Mononuclear cell (primary cell): ENCODE data around the gene VBP1. TPM values are rescaled to one million over a fixed set of nuclear protein-coding genes. Genes with fewer than 3 reads are reported as not detected.
"Not testable (repeated sequence)": the region's sequence is repeated elsewhere in the genome, so short reads cannot be mapped to it uniquely, and the experiment has no call there.

Source experiments
- H3K27me3 ChIP-seq: 2 replicates; pipeline ENCODE4 v1.6.0; 2011; ENCODE audit warnings: low read length, control low read depth; ENCODE audit not compliant: insufficient read depth
- H3K4me1 ChIP-seq: 2 replicates; pipeline ENCODE4 v1.5.1; 2011; ENCODE audit warnings: mild to moderate bottlenecking, low read length, control low read depth; ENCODE audit not compliant: insufficient read depth
- H3K4me3 ChIP-seq: 2 replicates; pipeline ENCODE4 v1.5.1; 2011; ENCODE audit warnings: mild to moderate bottlenecking, low read length, moderate library complexity
- H3K9me3 ChIP-seq: 2 replicates; pipeline ENCODE4 v1.5.1; 2011; ENCODE audit warnings: low read depth, mild to moderate bottlenecking, control low read depth, low read length
- total RNA-seq: library from RNA; depleted of rRNA; stranded (reverse); fragments of >200 nt; gene quantifications from one replicate; pipeline ENCODE4 v1.2.3, GENCODE V29; 2012

The VBP1 gene, protein sequence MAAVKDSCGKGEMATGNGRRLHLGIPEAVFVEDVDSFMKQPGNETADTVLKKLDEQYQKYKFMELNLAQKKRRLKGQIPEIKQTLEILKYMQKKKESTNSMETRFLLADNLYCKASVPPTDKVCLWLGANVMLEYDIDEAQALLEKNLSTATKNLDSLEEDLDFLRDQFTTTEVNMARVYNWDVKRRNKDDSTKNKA
- 12.6 TPM for total RNA-seq

DNA sequence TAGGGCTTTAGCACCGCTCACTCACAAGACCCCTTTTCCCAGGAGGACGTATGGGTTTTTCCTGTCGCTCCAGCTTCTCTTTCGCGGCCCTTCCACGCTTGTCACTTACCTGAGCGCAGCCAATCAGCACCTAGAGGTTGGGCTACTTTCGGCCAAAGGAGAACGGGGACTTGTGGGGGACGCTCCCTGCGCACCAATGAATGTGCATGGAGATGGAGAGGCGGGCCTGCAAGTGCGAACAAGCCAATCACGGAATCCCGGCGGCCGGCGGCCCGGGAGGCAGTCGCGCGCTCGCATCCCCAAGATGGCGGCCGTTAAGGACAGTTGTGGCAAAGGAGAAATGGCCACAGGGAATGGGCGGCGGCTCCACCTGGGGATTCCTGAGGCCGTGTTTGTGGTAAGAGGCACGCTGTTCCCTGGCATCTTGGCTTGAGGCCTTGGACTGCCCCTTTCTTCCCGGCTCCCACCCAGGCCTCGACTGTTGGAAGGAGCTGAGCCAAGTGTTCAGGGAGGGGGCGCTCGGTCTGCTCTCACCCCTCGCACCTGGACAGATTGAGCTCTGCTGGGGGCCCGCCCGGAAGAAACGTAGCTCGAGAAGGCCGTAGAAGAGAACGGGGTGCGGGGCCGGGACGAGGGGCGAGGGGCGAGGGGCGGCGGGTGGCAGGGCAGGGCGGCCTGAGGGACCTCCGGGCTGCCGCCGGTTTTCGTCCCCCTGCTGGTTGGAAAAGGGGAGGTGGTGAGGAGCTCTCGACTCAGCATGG lies at the start of gene VBP1:
Gene VBP1, plus strand, starts transcription at position 282 of the 761 bp plus-strand sequence. Its CDS starts 23 bp downstream, at position 305.
- Histone ChIP-seq H3K4me1 (peaks cover 23% of the 10 kb centered on the region), H3K9me3 (no peaks in the 10 kb centered on the region), H3K27me3 (no peaks in the 10 kb centered on the region), H3K4me3 (peak within 1 kb of the TSS; percentile 70)

DNA sequence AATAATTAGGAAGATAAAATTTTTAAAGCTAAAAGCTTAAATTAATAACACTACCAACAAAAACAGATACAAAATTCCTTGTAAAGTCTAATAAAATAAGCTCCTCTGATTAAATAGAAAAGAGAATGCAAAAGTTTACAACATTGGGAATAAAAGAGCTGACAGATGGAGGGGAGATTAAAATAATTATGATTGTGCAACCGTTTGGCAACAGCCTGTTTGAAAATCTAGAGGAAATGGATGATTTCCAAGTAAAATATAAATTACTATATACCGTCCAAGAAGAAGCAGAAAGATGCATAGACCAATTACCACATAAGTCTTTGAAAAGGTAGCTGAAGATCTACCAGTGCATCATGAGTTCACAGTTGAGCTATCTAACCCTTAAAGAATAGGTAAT lies 46.4 kb upstream of the VBP1 start:
- H3K9me3 ChIP-seq = no peaks in the 10 kb centered on the region
- no peaks in the 10 kb centered on the region for H3K4me1 ChIP-seq
- no peak overlapping the region for H3K4me3 ChIP-seq
- no peaks in the 10 kb centered on the region for H3K27me3 ChIP-seq

DNA sequence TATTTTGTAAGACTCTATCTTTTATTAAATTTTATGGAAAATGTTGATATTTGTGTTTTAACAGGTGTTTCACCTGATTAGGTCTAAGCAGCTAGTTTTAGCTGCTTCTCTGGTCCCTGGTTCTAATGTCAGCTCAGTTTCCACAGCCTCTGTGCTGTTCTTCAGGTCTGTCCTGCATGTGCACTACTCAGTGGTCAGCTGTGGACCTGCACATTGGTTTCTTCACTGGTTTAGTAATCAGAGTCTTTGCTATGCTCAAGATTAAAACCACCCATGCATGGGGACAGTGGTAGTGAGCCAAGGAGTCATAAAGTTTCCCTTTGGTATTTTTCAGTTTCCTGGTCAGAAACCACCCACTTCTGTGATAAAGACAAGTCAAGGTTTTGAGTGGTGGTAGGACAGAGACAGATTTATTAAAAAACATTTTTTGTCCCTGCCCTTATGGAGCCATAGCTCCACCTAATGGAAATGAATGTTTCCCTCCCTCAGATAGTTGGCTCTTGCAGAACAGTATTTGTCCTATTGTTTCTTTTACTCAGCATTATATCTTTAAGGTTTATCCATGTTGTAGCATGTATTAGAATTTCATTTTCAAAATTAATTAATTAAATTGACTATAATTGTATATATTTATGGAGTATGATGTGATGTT lies 36.8 kb upstream of the VBP1 start:
- H3K4me1 ChIP-seq = no peaks in the 10 kb centered on the region
- no peak overlapping the region for H3K4me3 ChIP-seq
- no peaks in the 10 kb centered on the region for H3K27me3 ChIP-seq

DNA sequence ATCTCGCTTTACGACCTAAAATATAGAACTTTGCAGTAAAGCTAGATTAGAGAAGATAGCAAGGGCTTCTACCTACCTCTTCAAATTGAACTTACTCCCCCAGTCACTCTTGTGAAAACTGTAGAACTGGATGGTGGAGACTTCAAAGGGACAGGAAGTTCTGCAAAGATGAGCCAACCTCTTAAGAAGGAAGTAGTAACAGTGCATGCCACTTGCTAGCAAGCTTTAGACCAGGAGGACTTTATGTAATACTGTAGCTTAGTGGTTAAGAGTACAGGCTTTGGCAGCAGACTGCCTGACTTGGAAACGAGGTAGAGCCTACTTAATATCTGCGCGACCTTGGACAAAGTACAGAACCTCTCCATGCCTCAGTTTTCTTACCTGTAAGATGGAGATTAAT lies 27.5 kb upstream of the VBP1 start:
- no peak overlapping the region for H3K4me3 ChIP-seq
- H3K4me1 ChIP-seq = no peaks in the 10 kb centered on the region
- H3K27me3 ChIP-seq = no peaks in the 10 kb centered on the region
- no peaks in the 10 kb centered on the region for H3K9me3 ChIP-seq

More for the DNA sequence above, 36.8 kb upstream of the VBP1 start:
- no peaks in the 10 kb centered on the region for H3K9me3 ChIP-seq

DNA sequence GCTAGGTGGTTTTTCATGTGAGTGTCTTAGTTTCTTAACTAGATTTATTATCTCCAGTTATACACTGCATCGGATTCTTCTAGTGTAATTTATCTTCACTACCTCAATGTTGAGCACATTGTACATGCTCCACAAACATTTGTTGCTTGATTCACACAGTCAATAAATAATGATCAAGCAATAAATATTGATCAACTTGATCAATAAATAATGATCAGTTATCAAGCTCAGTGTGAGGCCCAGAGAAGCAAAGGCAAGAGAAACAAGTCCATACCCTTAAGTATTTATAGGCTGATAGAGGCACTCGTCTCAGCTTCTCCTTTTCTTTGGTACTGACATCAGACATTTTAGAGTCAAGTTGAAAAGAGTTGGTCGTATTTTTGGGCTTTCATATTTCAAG lies 5.1 kb upstream of the VBP1 start:
- Histone ChIP-seq H3K4me3 (no peak overlapping the region), H3K4me1 (peaks cover 9% of the 10 kb centered on the region), H3K9me3 (no peaks in the 10 kb centered on the region), H3K27me3 (no peaks in the 10 kb centered on the region)

DNA sequence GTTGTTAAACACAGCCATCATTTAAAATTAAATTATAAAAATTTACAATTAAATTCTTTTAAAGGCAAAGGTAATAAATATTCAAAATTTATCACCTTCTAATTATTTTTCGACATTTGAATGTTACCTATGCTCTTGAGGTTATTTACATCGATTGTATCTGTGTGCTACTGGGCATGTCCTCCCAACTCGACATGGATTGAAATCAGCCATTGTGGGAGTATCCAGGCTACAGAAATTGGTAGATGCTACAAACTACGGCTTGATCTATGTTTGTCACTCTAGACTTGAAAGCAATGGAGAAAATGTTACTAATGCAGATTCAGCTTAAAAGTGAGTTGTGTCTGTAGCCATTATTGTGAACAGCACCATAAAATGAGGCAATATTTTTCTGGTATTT lies 2.5 kb upstream of the VBP1 start:
- H3K4me3 ChIP-seq = no peak overlapping the region
- no peaks in the 10 kb centered on the region for H3K9me3 ChIP-seq
- no peaks in the 10 kb centered on the region for H3K27me3 ChIP-seq
- peaks cover 20% of the 10 kb centered on the region for H3K4me1 ChIP-seq

DNA sequence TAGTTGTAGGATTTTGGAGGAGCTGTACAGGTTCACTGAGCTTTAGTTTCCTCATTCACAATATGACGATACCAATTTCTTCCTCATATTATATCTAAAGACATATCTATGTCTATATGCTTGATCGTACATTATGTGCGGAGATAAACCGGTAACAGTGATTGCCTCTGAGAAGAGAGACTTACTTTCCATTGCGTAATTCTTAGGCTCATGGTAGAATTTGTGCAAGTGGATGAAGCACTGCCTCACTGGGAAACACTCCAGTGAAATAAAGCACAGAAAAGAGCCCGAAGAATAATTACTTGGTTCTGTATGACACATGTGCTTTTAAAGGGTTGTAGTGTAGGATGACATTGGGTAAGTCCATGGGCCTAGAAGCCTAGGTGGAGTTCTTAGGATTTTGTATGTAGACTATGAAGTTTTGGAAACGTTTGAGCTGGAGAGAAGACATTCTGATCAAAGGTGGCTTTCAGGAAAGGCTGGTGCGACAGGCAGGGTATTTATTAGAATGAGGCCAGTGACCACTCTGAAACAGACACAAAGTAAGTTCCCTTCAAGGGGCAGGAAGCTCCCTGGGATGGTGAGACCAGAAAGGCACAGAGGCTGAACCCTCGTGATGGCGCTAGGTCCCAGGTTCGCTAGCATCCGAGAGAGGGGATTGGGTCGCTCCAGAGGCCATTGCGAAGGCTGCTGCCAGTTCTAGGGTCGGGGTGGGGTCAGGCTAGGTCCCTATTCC lies 649 bp upstream of the VBP1 start:
- H3K27me3 ChIP-seq = no peaks in the 10 kb centered on the region
- H3K9me3 ChIP-seq = no peaks in the 10 kb centered on the region
- peak overlapping the region; percentile 70 for H3K4me3 ChIP-seq
- H3K4me1 ChIP-seq = peaks cover 23% of the 10 kb centered on the region

DNA sequence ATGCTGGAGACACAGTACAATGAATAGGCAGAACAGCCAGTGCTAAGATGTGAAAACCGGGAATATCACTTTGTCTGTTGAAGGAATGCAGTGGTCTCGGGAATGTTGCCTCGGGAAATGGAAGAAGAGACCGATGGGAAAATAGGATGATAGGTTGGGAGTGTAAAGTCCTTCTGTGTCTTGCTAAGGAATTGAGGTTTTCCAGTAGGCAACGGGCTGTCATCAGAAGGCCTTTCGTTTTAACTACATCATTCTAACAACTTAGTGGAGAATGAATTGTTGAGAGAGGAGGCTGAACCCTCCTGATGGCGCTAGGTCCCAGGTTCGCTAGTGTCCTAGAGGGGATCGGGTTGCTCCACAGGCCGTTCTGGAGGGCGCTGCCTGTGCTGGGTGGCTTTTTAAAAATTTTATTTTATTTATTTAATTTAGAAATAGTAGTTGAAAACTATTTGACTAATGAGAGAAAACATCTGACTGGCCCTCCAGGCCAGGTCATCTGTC lies 730 bp downstream of the VBP1 start:
- no peaks in the 10 kb centered on the region for H3K27me3 ChIP-seq
- peaks cover 23% of the 10 kb centered on the region for H3K4me1 ChIP-seq
- peak overlapping the region; percentile 70 for H3K4me3 ChIP-seq
- no peaks in the 10 kb centered on the region for H3K9me3 ChIP-seq

DNA sequence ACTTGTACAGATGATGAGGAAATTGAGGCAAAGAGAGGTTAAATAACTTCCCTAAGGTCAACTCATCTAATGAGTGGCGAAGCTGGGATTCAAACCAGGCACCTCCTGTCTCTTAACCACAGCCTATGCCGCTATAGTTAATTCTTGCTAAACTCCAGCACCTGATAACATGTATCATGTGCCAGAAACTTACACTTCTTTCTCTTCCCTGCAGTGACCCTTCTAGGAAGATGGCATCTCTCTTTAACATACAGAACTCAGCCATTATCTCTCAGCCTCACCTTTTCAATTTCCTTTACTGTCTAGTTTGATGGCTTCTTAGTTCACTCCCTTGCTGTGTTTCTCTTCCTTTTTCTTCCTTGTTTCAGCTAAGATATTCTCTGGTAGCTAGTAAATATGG lies 2.5 kb downstream of the VBP1 start:
- no peaks in the 10 kb centered on the region for H3K27me3 ChIP-seq
- H3K9me3 ChIP-seq = no peaks in the 10 kb centered on the region
- no peak overlapping the region for H3K4me3 ChIP-seq
- H3K4me1 ChIP-seq = peaks cover 23% of the 10 kb centered on the region

DNA sequence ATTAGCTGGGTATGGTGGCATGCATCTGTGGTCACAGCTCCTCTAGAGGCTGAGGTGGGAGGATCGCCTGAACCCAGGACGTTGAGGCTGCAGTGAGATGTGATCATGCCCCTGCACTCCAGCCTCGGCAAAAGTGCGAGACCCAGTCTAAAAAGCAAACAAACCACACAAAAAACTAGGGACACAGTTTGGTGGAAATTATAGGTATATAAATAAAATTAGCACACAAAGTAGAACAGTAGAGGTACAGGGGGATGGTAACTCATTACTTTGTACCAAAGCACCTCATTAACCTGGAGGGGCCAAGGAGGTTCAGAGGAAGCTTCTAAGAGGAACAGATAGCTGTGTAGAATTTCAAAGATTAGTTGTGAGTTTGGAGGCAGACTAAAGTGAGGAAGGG lies 5.1 kb downstream of the VBP1 start:
- Histone ChIP-seq H3K27me3 (no peaks in the 10 kb centered on the region), H3K9me3 (no peaks in the 10 kb centered on the region), H3K4me3 (no peak overlapping the region)

DNA sequence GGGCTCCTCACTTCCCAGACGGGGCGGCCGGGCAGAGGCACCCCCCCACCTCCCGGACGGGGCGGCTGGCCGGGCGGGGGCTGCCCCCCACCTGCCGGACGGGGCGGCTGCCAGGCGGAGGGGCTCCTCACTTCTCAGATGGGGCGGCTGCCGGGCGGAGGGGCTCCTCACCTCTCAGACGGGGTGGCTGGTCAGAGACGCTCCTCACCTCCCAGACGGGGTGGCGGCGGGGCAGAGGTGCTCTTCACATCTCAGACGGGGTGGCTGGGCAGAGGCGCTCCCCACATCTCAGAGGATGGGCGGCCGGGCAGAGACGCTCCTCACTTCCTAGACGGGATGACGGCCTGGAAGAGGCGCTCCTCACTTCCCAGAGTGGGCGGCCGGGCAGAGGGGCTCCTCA lies 7.5 kb downstream of the VBP1 start:
- H3K4me1 ChIP-seq, H3K9me3 ChIP-seq, H3K27me3 ChIP-seq, H3K4me3 ChIP-seq: not testable (repeated sequence)

More for the DNA sequence above, 5.1 kb downstream of the VBP1 start:
- peaks cover 14% of the 10 kb centered on the region for H3K4me1 ChIP-seq

DNA sequence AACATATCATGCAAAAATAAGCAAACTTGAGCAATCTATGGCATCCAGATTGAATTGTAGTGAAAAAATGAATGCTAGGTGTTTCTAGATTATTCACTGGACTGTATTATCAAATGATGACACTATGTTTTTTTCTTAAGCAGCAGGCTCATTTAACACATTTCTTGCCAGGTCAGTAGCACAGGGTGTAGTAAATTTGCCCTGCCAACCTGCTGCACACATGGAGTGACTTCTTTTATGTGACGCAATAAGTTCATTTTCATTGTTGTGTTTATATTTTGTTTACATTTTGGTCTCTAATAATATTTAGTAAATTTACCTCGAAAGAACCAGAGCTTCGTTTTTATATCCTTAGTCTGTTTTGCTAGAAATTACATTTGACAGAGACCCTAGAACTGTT lies 9.5 kb downstream of the VBP1 start:
- no peaks in the 10 kb centered on the region for H3K4me1 ChIP-seq

DNA sequence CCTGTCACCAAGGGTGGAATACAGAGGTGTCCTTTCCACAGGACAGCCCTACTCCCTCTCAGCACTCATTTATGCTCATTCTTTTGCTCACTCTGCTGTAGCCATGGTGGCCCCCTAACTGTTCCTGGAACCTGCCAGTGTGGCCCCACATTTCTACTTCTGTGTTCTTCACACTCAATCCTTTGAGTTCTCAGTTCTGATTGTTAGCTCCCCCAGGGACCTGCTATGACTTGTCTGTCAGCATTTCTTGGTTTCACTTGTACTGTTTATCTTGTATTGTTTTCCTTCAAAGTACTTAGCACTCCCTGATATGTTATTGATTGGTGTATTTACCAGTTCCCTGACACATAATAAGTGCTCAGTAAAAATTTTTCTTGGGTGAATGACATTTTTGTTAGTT lies 14.9 kb downstream of the VBP1 start:
- Histone ChIP-seq H3K4me1 (no peaks in the 10 kb centered on the region), H3K4me3 (no peak overlapping the region), H3K27me3 (no peaks in the 10 kb centered on the region), H3K9me3 (no peaks in the 10 kb centered on the region)

More for the DNA sequence above, 9.5 kb downstream of the VBP1 start:
- H3K27me3 ChIP-seq = no peaks in the 10 kb centered on the region
- no peak overlapping the region for H3K4me3 ChIP-seq
- no peaks in the 10 kb centered on the region for H3K9me3 ChIP-seq

DNA sequence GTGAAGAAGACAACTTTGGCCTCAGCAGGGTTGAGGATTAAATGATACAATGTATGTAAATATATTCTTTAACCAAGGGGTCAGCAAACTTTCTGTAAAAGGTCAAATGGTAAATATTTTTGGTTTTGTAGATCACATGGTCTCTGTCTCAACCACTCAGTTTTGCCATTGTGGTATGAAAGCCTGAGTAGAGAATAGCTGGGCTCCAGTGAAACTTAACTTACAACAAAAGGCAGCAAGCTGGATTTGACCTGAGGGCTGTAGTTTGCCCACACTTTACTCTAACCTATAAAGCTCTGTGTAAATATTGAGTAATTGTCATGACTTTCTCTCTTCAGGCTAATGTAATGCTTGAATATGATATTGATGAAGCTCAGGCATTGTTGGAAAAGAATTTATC lies 19.6 kb downstream of the VBP1 start:
- H3K27me3 ChIP-seq = no peaks in the 10 kb centered on the region

DNA sequence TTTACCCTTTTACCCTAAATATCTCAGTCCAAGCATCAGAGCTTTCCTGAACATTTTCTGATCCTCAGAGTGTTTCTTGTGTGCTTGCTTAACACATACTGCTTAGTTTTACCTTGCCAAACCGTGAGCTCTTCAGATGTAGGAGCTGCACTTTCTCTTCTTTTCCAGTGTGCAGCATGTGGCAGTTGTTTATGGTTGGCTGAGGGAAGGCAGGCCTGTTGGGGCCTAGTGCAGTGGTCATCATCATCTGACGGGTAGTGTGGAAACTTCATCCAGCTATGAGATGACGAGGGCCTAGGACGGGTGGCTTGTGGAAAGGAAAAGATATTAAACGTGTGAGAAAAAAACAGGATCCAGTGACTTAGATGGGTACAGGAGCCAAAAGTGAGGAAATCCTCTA lies 21.5 kb downstream of the VBP1 start:
- Histone ChIP-seq H3K9me3 (no peaks in the 10 kb centered on the region), H3K27me3 (no peaks in the 10 kb centered on the region), H3K4me1 (peaks cover 9% of the 10 kb centered on the region), H3K4me3 (no peak overlapping the region)

More for the DNA sequence above, 19.6 kb downstream of the VBP1 start:
- Histone ChIP-seq H3K4me1 (no peaks in the 10 kb centered on the region), H3K9me3 (no peaks in the 10 kb centered on the region), H3K4me3 (no peak overlapping the region)
